Measurements from ENCODE around the gene IGLL1.
A peak's percentile ranks its signal among the peaks of the same experiment; 100 is the strongest.
"Not testable (repeated sequence)": the region's sequence is repeated elsewhere in the genome, so short reads cannot be mapped to it uniquely, and the experiment has no call there.

IGLL1 gene

DNA sequence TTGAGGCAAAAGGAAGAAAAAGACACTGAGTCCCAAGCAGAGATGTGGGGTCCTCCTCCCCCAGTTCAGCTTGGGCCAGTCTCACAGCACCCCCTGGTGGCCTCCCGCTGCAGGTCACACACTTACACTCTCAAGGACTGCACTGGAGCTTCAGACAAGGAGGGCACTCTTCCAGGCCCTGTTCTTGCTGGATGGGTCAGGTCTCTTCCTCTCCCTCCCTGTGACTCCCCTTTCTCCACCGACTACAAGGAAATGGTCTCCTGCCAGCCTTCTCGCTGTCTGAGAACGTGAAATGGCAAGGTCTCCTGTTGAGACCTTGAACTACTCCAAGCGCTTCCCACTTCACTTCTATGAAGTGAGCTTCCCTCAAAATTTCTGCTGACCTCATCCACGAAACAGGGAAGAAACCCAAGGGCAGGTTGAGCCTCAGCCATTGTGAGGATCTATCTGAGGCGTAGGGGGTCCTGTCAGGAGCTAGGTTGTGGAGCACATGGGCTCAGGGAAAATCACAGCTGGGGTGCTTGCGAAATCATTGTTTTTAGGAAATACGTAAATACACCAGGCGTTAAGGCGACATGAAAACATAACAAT lies 11.2 kb upstream of the IGLL1 start:
- peak; percentile 75 for DNase-seq

DNA sequence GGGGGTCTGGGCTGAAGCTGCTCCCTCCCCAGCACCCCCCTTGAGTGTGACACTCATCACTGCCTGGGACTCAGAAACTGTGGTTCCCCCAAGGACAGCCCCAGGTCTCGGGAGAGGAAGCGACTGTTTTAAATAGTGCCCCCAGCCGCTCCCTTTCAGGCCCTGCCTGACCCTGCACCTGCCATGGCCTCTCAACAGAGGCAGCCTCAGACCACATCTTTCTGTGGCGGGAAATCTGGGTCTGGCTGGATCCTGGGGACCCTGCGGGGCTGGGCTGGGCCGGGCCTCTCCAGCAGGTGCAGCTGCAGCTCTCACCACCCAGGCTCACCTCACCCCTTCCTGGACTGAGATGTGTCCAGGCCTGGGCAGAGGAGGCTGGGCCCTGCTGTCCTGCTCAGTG lies 3.7 kb upstream of the IGLL1 start:
- DNase-seq: no peak

DNA sequence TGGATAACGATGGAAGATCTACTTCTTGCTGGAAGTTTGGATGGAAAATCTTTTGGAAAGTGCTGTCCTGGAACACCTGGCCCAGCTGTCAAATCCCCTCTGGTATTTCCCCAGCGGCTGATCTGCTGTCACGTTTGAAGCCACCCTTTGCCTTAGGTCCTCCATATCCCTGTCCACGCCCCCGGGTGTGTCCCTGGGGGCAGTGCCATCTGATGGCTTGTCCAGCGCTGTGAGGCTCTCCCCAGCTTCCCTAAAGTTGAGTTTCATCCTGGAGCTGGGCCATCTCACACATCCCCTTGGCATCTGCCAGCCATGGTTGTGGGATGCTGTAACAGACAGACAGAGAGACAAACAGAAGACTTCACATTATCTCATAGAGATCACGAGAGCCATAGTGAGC lies 3.1 kb upstream of the IGLL1 start:
- no peak for DNase-seq

DNA sequence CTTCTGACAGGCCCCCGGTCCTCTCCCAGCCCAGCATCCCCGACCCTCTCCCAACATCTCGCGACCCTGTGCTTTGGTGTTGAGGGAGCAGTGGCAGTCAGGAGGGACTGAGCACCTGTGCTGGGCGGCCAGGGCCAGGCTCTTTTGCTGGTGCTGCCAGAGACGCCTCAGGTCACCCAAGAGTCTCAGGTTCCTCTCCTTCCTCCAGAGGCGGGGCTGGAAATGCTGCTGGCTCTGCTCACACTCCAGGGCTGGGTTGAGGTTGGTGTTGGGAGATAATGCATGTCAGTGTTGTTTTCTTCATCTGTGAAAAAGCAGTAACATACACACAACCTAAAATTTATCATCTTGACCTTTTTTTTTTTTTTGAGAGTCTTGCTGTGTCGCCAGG lies 1.2 kb upstream of the IGLL1 start:
- DNase-seq: no peak

DNA sequence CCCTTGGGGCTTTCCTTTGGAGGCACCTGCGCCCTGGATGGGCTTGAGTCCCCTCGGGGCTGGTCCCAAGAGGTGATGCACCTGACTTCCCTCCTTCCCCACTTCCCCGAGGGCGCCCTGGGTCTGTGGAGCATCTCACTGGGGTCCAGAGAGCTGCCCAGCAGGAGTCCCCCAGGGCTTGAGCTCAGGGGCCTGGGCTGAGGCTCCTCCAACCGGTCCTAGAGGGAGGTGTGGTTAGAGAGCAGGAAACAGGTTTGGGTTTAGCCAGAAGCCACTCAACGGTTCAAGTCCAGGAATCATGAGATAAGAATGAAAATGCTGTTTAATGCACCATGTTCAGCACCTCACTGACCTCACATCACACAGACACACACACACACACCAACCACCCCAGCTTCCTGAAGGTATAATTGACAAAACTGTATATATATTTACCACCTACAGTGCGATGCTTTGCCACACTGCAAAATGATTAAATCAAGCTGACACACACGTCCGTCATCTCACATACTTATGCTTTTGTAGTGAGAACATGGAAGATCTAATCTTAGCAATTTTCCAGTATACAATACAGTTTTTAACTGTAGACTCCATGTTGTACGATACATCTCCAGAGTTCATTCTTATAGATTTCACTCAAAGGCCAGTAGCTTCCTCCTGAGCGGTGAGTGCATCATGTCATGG lies 628 bp upstream of the IGLL1 start:
- no peak for DNase-seq

DNA sequence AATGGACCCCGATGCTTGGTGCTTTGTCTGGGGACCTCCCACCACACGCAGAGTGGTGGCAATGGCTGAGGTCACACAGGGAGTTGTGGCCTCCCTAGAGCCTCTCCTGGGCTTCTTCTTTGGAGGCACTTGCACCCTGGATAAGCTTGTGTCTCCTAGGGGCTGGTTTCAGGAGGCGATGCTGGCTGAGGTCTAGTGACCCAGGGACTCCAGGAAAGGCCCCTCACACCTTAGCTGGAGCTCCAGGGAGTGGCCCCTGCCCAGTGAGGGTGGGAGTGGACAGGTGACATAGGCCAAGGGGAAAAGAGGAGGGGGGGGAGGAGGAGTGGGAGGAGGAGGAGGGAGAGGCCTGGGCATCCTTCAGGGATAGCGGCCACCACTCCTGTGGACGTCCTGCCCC lies 810 bp downstream of the IGLL1 start:
- no peak for DNase-seq

DNA sequence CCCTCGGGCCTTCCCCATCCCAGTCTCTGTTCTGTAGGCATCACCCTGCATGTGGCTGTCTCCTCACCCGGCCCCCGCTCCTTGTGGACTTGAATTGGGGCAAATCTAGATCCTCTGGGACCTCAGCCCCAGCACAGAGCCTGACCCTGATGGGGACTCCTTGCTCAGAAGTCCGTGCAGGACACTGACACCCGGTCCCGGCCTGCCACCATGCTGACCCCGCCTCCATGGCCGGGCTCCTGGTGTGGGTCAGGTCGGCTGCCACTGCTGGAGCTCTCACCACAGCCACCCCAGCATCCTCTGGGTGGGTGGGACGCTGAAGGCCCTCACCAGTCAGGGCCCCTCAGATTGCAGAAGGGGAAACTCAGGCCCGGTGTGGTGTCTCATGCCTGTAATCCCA lies 1.8 kb downstream of the IGLL1 start:
- no peak for DNase-seq

DNA sequence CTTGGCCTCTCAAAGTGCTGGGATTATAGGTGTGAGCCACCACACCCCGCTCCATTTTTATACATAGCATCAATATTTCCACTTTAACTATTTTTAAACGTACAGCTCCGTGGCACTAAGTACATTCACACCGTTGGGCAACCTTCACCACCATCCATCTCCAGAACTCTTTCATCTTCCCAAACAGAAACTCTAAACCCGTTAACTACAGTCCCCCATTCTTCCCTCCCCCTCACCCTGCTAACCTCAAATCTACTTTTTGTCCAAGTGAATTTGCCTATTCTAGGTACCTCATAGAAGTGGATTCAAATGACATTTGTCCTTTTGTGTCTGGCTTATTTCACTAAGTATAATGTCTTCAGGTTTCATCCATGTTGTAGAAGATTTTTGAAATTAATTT lies 3.4 kb downstream of the IGLL1 start:
- DNase-seq: no peak

DNA sequence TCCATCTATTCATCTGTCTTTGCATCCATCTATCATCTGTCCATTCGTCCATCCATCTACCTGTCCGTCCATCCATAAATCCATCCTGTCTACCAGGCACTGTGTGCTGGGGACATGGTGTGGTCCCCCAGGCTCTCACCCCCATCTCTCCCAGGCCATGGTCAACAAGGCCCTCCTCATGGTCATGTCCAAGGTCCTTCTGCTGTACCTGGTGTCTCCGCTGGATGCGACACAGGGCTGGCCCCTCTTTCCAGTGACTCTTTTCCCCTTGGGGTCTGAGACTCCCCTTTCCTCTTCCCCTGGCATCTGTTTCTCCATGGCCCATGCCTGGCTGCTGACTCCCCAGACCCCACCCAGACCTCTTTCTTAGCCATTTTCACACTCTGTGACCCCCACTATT lies 4.5 kb downstream of the IGLL1 start:
- DNase-seq: no peak

DNA sequence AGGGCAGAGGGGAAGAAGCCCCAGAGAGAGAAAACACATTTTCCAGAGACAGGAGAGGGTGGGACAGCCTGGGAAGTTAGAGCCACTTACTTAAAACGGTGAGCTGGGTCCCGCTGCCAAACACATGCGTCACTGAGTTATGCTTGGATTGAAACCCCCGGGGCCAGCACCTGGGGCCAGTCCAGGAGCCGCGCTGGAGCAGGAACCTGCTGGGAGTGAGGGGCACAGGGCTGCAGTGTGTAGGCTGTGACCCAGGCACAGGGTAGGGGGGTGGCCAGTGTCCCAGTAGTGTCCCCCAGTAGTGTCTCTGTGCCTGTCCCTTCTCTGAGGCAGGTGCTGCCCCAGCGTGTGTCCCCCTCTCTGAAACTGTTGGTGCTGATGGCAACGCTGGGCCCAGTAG lies 5.2 kb downstream of the IGLL1 start:
- DNase-seq: no peak

DNA sequence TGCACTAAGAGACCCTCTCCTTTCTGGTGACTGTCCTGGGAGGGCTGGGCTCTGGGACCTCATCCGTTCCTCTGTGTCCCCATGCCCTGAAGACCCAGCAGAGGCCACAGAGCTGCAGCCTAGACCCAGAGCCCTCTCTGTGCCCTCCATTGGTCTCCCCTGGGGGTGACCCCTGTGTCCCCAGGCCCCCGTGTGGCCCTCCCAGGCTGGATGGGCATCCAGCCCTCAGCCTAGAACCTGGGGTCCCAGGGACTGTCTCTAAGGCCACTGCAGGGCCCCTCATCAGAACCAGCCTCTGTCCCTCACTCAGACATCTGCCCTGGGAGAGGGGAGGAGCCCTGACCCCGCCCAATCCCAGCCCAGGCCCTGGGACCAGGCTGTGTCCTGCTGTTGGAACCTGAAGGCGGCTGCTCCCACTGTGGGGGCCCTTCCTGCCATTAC lies 5.7 kb downstream of the IGLL1 start:
- DNase-seq: no peak

DNA sequence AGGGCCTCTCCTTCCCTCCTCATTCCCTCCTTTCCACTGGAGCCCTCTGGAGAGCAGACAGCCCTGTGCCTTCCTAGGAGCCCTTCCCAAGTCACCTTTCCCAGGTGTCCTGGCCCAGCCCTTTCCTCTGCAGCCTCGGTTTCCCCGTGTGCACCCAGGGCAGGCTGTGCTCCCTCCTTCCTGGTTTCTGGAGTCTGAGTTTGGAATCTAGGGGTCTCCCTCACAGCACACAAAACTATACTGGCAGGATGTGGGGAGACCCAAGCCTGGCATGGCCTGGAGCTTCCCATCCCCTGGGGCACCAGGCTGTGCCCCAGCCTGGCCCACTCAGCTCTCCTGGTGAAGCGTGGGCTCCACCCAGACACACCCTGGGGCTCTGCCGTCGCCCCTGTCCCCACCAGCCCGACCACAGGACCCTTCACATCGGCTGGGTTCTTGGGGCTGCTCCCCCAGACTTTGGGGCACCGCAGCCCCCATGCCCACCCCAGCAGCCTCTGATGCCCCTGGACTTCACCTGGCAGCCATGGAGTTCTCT lies 6.3 kb downstream of the IGLL1 start:
- not testable (repeated sequence) for DNase-seq

DNA sequence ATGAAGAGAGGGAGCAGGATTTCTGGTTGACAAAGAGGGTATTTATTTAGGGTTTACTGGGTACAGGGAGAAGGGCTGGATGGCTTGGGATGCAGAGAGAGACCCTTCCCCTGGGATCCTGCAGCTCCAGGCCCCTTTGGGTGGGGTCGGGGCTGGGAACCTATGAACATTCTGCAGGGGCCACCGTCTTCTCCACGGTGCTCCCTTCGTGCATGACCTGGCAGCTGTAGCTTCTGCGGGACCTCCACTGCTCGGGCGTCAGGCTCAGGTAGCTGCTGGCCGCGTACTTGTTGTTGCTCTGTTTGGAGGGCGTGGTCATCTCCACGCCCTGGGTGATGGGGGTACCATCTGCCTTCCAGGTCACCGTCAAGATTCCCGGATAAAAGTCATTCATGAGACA lies 7.0 kb downstream of the IGLL1 start:
- not testable (repeated sequence) for DNase-seq

DNA sequence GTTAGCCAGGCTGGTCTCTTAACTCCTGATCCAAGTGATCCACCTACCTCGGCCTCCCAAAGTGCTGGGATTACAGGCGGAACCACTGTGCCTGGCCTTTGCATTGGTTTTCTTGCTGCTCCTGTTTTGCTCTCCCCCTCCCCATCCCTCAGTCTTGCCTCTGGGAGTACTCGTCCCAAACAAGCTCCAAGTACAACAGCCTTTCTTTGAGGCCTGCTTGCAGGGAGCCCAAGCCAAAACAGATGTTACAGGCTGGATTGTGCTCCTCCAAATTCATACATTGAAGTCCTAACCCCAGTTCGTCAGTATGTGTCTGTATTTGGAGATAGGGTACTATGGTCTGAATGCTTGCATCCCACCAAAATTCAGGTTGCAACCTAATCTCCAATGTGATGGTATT lies 8.6 kb downstream of the IGLL1 start:
- no peak for DNase-seq

DNA sequence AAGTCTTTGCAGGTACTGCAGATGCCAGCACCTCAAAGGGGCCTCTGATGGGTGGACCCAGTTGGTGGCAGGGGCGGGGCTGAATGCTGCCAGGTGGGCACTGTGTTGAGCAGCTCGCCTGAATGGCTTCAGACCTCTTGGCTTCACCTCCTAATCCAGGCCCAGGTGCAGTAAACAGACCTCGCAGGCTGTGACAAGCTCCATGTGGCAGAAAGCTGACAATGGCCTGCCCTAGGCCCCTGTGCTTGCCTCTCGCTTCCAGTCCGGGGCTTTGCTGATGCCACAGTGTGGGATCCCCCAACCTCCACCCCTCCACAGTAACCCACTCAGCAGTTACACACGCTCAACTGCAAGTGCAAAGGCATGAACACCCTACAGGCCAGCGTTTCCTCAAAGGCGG lies 9.4 kb downstream of the IGLL1 start:
- no peak for DNase-seq

DNA sequence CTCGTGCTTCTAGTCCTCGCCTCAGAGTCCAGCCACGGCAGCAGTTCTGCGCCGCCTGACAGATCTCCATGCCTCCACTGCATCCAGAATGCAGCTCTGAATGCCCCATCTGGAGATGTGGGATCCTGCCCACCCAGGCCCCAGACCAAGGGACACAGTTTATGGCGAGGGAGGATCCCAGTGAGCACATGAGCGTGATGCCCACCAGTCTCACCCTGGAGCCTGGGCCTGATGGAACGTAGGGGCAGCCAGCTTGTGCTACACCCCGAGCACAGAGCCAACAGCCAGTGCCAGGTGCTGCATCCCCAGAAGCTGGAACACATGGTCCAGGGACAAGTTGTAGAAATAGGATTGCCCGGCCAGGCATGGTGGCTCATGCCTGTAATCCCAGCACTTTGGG lies 10.4 kb downstream of the IGLL1 start:
- DNase-seq: no peak

DNA sequence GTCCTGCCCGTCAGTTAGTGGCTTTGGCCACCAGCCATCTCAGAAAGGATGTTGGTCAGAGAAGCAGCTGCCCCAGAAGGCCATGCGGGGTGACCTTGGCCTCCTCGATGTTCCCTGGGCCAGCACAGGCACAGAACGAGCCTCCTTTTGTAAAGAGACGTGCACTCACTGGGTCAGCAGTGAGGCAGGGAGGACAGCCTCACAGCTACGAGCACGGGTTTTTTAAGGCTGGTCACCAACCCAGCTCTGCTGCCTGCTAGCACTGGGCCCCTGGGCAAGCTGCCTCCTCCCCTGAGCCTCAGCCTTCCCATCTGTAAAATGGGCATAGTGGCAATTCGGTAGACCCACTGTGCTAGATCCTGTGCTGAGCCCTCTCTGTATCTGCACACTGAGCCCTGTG lies 10.8 kb downstream of the IGLL1 start:
- DNase-seq: no peak

DNA sequence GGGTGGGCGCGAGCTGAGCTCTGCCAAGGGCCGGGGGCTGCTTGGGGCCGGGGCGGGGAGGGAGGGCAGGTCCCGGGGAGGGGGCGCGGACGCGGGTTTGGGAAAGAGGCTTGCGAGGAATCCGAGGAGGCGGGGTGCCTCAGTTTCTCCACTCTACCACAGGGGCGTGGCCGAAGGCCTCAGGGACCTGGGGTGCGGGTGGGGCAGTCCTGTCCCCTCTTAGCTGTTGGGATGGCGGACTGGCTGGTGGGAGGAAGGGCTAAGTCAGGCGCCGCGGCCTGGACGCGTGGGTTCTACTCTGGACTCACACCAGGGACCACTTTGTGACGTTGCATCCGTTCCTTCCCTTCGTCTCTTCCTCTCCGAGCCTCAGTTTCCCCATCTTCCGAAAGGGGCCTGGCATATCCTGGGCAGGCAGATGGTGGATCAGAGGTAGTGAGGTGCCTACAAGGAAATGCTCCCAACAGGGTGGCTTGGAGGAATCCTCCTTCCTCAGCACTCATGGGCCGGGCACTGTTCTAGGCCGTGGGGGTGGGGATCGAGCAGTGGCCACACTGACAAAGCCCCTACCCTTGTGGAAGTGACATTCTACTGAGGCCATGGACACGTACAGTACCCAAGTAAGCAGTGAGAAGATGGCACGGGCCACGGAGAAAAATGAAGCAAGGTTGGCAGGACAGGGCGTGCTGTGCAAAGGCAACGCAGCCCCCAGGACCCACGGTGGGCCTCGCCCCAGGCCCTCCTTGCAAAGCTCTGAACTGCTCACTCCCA lies 13.2 kb downstream of the IGLL1 start:
- no peak for DNase-seq

DNA sequence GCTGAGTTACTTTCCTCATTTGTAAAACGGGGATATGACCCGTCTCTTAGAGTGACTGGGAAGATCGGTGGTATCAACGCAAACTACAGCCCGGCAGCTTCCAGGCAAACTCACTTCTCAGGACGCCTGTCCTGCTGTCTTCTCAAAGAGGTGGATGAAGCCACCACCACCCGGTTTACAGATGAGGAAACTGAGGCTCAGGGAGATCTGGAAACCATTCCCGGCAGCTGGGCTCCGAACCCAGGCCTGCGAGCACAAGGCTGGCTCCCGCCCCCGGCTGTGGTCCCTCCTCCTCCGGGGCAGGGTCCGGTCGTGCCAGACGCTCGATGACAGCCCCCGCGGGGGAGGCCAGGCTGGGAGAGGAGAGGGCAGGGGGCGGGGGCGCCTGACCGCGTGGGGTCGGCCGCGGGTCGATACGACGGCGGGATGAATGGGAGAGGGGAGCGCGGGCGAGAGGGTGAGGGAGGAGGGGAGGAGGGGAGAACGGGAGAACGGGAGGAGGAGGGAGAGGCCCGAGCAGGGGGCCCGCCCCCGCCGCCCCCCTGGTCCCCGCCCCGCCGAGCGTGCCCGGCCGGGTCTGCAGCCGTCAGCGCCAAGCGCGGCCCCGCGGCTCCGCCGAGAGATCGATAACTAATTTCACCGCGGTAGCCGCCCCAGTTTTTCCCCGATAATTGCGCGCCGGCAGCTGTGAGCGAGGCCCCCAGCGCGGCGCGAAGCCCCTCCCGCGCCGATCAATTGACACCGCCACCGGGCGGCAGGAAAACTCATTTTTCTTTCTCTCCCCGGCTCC lies 14.0 kb downstream of the IGLL1 start:
- DNase-seq: no peak

DNA sequence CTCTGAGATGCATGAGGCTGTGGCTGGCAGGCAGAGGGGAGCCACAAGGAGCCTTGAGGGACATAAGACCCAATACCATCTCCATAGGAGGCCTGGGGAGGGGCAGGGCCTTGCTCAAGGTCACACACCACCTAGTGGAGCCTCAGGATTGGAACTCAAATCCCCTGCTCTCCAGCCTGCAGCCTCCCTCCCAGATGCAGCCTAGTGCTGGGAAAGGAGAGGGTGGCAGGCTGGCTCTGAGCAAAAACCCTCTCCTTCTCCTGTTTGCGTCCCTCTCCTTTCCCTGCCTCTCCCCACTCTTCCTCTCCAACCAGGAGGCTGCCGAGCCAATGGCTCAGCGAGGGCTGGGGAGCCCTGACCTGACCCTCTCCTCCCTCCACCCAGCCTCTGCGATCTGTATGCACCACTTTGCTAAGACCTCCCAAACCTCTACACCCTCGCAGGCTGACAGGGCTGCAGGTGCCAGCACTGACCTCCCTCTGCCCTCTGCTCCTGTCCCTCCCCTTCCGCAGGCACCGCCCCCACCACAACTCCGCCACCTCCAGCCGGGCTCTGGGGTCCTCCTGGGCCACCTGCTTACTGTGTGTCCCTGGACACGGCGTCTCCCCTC lies 14.7 kb downstream of the IGLL1 start:
- peak; percentile 12 for DNase-seq

DNA sequence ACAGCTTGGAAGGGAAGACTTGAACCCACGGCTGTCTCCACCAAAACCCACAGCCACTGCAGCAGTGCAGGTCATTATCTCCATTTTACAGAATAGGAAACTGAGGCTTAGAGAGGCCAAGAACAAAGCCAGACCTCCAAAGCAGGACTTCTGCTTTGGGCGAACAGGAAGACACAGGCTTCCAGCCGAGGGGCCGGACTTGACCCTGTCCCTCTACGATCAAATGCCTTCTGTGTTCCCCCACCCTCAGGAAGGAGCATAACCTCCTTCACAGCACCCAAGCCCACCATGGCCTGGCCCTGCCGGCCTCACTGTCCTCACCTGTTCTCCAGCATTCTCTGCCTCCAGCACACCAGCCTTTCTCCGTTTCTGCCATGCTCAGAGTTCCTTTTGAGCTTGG lies 15.8 kb downstream of the IGLL1 start:
- no peak for DNase-seq

DNA sequence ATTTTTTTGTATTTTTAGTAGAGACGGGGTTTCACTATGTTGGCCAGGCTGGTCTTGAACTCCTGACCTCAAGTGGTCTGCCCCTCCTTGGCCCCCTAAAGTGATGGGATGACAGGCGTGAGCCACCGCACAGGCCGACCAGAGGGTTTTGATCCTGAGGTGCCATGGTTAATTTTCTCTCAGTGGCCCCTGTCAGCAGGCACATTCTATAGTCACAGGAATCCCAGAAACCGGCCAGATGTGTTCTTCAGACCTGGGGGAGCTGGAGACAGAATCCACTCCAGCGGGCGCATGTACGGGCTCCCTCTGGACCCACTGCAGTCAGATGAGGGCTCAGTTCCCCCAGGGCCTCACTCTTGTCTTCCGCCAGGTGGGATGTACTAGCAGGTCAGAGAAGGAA lies 17.0 kb downstream of the IGLL1 start:
- no peak for DNase-seq

DNA sequence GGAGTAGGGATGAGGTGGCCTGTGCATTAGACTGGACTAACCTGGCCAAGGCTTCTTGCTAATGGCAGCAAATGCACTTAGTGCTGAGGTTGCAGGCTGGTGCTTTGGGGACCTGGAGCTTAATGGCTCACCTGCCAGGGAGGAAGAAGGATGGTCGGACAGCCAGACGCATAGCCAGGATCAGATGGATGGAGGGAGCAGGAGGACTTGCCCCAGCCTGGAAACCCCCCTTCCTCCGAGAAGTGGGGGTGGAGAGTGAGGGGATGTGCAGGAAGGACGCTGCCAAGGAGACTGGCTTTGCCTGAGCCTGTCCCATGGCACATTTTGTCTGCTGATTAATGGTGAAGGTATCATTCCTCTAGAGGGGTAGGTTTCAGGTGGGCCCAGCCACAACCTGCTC lies 17.9 kb downstream of the IGLL1 start:
- no peak for DNase-seq
